DMS 273 treated with DMSO at 0.1 percent for 48 hours (cell line): ENCODE results near the gene IFITM5.

Experiments
- DNase-seq: peaks from one replicate; lab custom pipeline; 2025; lab: John Stamatoyannopoulos, UW

Gene IFITM5

DNA sequence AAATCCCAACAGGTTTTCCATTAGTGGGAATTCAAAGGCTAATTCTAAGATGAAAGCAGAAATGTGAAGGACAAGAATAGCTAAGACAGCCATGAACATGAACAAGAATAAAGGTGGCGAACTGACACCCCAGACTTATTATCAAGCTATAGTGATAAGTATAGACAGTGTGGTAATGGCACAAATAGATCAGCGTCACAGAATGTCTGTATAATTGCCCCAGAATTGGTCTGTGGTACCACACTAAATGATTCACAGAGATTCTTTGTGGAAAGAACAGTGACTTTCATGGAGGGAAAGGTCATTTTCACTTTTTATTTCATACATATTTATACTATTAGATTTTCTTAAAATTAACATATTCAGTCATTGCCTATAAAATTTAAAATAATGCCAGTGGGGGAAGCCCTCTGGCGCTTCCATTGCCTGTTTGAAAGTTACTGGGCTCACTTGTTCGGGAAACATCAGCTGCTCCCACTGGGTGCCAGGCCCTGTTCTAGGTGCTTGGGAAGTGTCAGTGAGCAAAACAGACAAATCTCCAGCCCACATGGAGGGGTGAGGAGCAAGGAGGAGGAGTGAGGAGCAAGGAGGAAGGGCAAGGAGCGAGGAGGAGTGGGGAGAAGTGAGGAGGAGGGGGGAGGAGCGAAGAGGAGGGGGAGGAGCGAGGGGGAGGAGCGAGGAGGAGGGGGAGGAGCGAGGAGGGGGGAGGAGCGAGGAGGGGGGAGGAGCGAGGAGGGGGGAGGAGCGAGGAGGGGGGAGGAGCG lies 32.5 kb downstream of the IFITM5 start:
- no peak for DNase-seq

DNA sequence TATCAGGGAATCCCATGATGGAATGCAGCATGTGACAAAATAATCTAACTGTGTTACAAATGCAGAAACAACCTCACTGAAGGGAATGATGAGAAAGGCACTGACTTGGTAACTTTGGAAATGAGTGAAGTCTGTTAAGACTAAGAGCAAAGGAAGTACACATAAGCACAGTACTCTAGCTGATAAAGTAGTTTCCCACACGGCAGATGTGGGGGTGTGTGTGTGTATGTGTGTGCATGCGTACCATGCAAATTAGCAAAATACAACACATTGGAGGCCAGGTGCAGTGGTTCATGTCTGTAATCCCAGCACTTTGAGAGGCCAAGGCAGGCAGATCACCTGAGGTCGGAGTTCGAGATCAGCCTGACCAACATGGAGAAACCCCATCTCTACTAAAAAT lies 37.7 kb downstream of the IFITM5 start:
- DNase-seq, result no peak

DNA sequence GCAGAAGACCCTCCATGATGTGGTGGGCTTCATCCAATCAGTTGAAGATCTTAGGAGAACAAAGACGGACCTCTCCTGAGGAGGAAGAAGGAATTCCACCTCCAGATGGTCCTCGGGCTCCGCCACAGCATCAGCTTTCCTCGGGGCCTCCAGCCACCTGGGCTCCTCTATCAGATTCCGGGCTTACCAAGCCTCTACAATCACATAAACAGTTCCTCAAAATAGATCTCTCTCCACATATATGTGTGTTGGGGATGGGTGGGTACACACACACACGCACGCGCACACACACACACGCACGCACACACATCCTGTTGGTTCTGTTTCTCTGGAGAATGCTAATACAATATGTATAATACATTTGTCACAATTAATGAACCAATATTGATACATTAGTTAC lies 39.9 kb downstream of the IFITM5 start:
- no peak for DNase-seq

DNA sequence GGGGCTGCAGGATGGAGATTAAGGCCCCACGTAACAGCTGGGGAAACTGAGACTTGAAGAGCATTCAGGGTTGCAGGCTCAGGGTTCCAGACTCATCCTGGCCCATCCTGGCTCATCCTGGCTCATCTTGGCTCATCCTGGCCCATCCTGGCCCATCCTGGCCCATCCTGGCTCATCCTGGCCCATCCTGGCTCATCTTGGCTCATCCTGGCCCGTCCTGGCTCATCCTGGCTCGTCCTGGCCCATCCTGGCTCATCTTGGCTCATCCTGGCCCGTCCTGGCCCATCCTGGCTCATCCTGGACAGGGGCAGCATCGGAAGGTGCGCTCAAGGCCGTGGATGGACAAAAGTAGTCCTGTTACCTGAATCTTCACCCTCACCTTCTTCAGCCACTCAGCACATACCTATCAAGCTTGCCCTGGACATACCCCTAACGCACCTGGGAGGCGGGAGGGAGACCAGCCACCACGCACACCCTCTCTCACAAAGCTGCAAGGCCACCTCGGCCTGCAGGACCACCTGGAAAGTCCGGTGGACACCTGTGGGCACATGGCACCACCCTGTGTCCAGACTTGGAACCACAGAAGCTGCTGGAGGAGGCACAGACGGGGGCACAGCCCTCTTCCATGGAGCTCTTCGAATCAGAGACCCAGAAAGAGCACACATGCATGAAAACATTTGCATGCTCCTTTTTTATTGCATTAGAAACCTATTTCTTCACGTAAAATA lies 41.4 kb downstream of the IFITM5 start:
- DNase-seq, result no peak

DNA sequence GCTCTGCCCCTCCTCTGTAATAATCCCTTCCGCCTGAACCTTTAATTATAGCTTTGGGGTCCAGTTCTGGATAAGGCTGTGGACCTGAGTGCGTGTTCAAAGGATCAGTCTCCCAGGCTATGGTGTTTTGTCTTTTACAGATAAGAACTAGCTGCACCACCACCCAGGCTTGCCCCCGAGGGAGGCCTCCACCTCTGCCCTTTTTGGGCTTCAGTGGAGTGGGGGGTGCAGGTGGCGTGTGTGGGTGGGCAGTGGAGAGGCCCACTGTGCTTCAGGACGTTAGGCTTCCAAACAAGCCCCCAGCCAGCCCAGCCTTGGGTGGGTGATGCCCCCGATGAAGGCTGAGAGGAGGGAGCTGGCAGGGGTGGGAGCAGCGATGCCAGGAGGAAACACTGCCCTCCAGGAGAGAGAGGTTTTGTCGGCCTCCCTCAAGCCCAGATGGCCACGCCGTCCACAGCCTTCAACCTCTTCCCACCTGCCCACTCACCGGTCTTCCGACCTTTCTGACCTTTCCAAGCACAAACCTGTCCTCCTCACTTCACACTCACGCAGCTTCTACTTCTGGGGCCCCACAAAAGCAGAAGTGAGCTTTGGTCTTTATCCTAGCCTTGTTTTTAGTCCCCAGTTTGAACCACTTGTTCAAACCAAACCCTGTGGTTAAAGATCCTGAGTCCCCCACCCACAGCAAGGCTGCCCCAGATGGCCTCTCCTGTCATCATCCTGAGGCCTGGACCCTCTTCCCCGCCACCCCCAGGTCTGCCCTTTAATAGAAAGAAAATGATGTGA lies 42.2 kb downstream of the IFITM5 start:
- no peak for DNase-seq

- no peak for DNase-seq
These were observed 43.5 kb downstream of the IFITM5 start for GRCh38 chr11:255816-256215.

- no peak for DNase-seq
These were observed 44.1 kb downstream of the IFITM5 start for GRCh38 chr11:255176-255575.

DNA sequence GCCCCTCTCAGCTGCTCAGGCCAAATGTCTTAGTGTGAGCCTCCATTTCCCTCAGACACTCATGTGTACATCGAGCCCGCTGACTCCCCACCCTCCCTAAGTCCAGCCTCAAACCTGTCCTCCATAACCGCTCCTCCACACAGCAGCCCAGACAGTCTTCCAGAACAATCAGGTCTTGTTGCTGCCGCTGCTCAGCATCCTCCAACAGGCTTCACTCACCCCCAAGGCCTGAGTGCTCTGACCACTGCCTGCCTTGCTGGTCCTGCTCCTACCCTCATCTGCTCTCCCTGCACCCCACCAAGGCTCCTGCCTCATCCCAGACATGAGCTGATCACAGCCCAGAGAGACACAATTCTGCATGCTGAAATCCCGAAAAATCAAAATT lies 45.4 kb downstream of the IFITM5 start:
- DNase-seq, result no peak

DNA sequence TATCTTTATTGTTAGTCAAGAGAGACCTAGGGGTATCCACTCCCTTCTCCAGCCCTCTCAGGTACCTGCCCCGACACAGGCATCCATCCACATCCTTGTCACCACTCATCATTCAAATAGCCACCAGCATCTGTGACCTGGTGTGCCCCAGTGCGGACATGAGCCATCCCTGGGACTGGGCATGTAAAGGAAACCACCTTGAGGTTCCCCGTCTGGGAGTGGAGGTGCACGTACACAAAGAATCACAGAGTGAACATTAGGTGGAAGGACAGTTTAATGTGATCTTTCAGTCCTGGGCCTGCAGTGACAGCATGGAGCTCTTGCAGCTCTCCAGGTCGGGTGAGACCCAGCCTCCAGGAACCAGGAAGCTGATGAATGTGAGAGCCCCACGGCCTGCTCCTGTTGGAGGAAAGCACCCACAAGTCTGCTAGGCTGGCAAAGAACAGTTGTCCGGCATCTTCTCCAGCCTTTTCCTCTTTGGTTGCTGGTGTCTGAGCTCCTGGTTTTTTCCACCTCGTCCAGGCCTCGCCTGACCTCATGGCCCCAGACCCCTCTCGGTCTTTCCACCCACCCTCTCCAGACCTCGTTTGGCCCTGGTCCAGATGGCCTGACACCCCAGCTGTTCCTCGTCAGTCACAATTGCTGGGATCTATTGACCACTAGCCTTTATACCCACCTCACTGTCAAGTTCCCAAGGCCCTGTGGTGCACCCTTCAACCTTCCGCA lies 46.0 kb downstream of the IFITM5 start:
- no peak for DNase-seq

DNA sequence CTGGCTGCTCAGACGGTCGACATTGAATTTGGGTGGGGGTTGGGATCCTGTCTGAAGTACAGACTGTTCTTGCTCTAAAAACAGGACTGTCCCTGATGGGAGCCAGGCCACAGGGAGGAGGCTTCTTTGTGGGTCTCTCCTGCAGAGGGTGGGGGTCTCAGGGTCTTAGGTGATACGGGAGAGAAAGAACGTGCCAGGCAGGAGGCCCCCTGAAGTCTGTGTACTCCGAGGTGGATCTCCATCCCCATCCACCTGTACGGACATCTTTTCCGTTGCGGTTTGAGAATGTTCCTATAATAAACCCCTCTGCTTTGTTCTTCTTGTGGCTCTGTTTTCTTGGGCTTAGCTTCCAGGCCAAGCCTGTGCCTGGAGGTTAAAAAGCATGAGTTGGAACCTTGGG lies 46.7 kb downstream of the IFITM5 start:
- no peak for DNase-seq

DNA sequence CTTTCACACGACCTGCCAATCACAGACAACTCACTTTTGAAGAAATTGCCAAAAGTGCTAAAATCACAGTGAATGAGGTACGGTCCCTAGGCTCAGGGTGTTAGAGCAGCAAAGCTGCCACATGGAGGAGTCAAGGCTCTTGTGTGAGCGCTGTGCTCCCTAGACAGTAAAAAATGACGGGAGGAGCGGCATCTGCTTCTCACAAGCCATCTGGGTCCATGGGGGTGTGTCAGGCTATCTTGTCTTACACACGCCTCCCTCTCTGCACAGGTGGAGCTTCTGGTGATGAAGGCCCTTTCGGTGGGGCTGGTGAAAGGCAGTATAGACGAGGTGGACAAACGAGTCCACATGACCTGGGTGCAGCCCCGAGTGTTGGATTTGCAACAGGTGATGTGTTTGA lies 47.8 kb downstream of the IFITM5 start:
- DNase-seq, result no peak

- no peak for DNase-seq
These were observed 48.5 kb downstream of the IFITM5 start for GRCh38 chr11:250740-251299.

DNA sequence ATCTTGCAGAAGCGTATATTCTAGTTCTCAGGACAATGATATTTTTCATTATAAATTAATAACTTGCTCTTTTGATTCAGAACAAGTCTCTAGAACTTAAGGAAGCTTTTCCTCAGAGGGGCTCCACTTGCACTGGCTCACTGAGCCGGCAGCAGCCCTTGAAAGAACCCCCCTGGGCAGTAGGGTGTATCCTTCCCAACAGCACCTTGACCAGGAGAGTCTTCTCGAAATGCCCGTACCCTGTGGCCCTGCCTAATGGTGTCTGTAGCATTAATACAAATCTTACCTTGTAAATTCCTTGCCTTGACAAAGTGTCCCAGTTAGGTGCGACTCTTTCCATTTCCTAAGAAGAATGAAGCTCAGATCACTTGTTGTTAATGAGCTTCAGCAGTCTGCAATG lies 49.1 kb downstream of the IFITM5 start:
- no peak for DNase-seq

DNA sequence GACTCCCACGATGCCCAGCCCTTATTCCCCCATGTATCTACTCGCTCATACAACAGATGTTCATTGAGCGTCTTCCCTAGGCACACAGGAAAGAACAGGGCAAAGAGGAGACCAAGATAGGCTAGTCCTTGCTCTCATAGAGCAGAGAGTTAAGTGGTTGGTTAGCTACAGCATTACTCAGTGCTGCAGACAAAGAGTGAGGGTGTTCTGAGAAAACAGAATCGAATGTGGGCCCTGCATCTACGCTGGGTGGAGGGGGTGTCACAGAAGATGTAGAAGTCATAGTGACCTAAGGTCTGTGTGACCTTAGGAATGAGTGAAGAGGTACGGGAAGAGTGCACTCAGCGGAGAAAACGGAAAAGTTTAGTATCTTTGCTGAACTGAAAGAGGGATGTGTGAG lies 50.3 kb downstream of the IFITM5 start:
- no peak for DNase-seq
